Stomach (tissue), 4 donors: ENCODE measurements around the gene PLAGL2.

Experiments used
- EP300 ChIP-seq: sonication (generic); formaldehyde crosslinking; IDR thresholded peaks from one replicate; pipeline ENCODE4 v1.6.1; 2017; ENCODE audit warnings: antibody characterized with exemption
- POLR2A ChIP-seq, 4 donors: fragments of 450-650 bp; IDR thresholded peaks; one replicate each; pipeline ENCODE4 v1.6.1; 2016; ENCODE audit warnings: antibody characterized with exemption in 4 of 4, control low read depth in 2 of 4, mild to moderate bottlenecking in 1 of 4, moderate library complexity in 1 of 4
- POLR2AphosphoS5 ChIP-seq, 3 donors: sonication (generic); formaldehyde crosslinking; IDR thresholded peaks; one replicate each; pipeline ENCODE4 v1.6.1; 2016; ENCODE audit warnings: antibody characterized with exemption in 3 of 3
- TF ChIP-seq, protein P1 (sequence below), 7 experiments: fragments of 450-650 bp in 4 of 7; fragments of 200-600 bp in 3 of 7; sonication (generic) in 3 of 7; IDR thresholded peaks; one replicate each; pipeline ENCODE4 v1.5.1; 2016 to 2019; ENCODE audit warnings: antibody characterized with exemption in 7 of 7, control low read depth in 2 of 7, mild to moderate bottlenecking in 1 of 7

DNA sequence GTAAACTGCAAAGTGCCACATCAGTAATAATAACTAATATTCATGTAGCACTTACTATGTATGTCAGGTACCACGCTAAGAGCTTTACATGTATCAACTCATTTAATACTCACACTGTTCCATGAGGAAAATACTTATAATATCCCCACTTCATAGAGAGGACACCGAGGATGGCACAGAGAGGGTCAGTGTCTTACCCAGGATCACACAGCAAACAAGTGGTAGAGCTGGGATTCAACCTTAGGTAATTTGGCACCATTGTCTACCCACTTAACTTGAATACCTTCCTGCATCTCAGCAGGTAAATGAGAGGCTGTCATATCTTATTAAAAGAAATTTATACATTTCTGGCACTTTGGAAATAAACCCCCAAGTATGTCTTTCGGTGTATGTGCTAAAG, 8.2 kb upstream of the PLAGL2 start:
- TF ChIP-seq, protein P1, sequence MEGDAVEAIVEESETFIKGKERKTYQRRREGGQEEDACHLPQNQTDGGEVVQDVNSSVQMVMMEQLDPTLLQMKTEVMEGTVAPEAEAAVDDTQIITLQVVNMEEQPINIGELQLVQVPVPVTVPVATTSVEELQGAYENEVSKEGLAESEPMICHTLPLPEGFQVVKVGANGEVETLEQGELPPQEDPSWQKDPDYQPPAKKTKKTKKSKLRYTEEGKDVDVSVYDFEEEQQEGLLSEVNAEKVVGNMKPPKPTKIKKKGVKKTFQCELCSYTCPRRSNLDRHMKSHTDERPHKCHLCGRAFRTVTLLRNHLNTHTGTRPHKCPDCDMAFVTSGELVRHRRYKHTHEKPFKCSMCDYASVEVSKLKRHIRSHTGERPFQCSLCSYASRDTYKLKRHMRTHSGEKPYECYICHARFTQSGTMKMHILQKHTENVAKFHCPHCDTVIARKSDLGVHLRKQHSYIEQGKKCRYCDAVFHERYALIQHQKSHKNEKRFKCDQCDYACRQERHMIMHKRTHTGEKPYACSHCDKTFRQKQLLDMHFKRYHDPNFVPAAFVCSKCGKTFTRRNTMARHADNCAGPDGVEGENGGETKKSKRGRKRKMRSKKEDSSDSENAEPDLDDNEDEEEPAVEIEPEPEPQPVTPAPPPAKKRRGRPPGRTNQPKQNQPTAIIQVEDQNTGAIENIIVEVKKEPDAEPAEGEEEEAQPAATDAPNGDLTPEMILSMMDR (IDR thresholded peaks at IDR 0.05) = no peak
- TF ChIP-seq POLR2A (IDR thresholded peaks at IDR 0.05) = no peak
- no peak for TF ChIP-seq EP300
- TF ChIP-seq POLR2AphosphoS5 (IDR thresholded peaks at IDR 0.05) = no peak
